ENCODE results near the gene FAM135A. TPM values are rescaled to one million over a fixed set of nuclear protein-coding genes. Genes with fewer than 3 reads are reported as not detected.

Gene FAM135A
- total RNA-seq, 1 experiment from 2014 or later, result 11.2 TPM

GRCh38 chr6:70423189-70424134, 10.2 kb downstream of the FAM135A start:
- Histone ChIP-seq H3K27me3 (replicated peaks; ENCODE audit: insufficient read depth, low read depth, low read length, poor library complexity) (no peaks in the 10 kb centered on the region), H3K9me3 (ENCODE audit: low read depth, low read length, poor library complexity, severe bottlenecking) (no peaks in the 10 kb centered on the region), H3K36me3 (ENCODE audit: insufficient read depth, low read length, poor library complexity, severe bottlenecking) (no peaks in the 10 kb centered on the region), H3K4me3 (ENCODE audit: low read depth, low read length, poor library complexity, severe bottlenecking) (no peak overlapping the region), H3K4me1 (ENCODE audit: insufficient read depth, low read length, poor library complexity, severe bottlenecking) (no peaks in the 10 kb centered on the region), H3K27ac (ENCODE audit: low read depth, low read length, poor library complexity, severe bottlenecking) (no peak overlapping the region)
- intact Hi-C loops (cut with micrococcal nuclease; ENCODE audit: unreplicated experiment), result no loop called here
- no TSS peak for BruUV-seq (replicated peaks)
- ChIA-PET POLR2A (ENCODE audit: low non-redundant PET) (no interaction called here), CTCF (no interaction called here)
- no peak for DNase-seq (ENCODE audit: low spot score)
- TF ChIP-seq EZH2 (IDR thresholded peaks at IDR 0.05; ENCODE audit: borderline replicate concordance, low read depth, low read length, poor library complexity, severe bottlenecking) (no peak), CTCF (conservative IDR thresholded peaks at IDR 0.05; ENCODE audit: low read depth, low read length) (no peak)

GRCh38 chr6:70424291-70424690, 11.0 kb downstream of the FAM135A start:
- Histone ChIP-seq H3K9me3 (ENCODE audit: low read depth, low read length, poor library complexity, severe bottlenecking) (no peaks in the 10 kb centered on the region), H3K4me3 (ENCODE audit: low read depth, low read length, poor library complexity, severe bottlenecking) (no peak overlapping the region), H3K4me1 (ENCODE audit: insufficient read depth, low read length, poor library complexity, severe bottlenecking) (no peaks in the 10 kb centered on the region), H3K36me3 (ENCODE audit: insufficient read depth, low read length, poor library complexity, severe bottlenecking) (no peaks in the 10 kb centered on the region), H3K27ac (ENCODE audit: low read depth, low read length, poor library complexity, severe bottlenecking) (no peak overlapping the region), H3K27me3 (replicated peaks; ENCODE audit: insufficient read depth, low read depth, low read length, poor library complexity) (no peaks in the 10 kb centered on the region)
- DNase-seq (ENCODE audit: low spot score), result no peak
- TF ChIP-seq EZH2 (IDR thresholded peaks at IDR 0.05; ENCODE audit: borderline replicate concordance, low read depth, low read length, poor library complexity, severe bottlenecking), result no peak
- TF ChIP-seq CTCF (conservative IDR thresholded peaks at IDR 0.05; ENCODE audit: low read depth, low read length), result no peak
- no TSS peak for BruUV-seq (replicated peaks)
- ChIA-PET CTCF (no interaction called here), POLR2A (ENCODE audit: low non-redundant PET) (no interaction called here)
- intact Hi-C loops (cut with micrococcal nuclease; ENCODE audit: unreplicated experiment), result no loop called here

GRCh38 chr6:70436320-70436719, 23.0 kb downstream of the FAM135A start:
- peaks cover 3% of the 10 kb centered on the region for H3K36me3 ChIP-seq (ENCODE audit: insufficient read depth, low read length, poor library complexity, severe bottlenecking)
- intact Hi-C loops (cut with micrococcal nuclease; ENCODE audit: unreplicated experiment), result no loop called here
- no peaks in the 10 kb centered on the region for H3K27me3 ChIP-seq (replicated peaks; ENCODE audit: insufficient read depth, low read depth, low read length, poor library complexity)
- no peaks in the 10 kb centered on the region for H3K4me1 ChIP-seq (ENCODE audit: insufficient read depth, low read length, poor library complexity, severe bottlenecking)
- CTCF ChIA-PET, result no interaction called here
- no peak overlapping the region for H3K27ac ChIP-seq (ENCODE audit: low read depth, low read length, poor library complexity, severe bottlenecking)
- no peak for TF ChIP-seq CTCF (conservative IDR thresholded peaks at IDR 0.05; ENCODE audit: low read depth, low read length)
- no peak for TF ChIP-seq EZH2 (IDR thresholded peaks at IDR 0.05; ENCODE audit: borderline replicate concordance, low read depth, low read length, poor library complexity, severe bottlenecking)
- POLR2A ChIA-PET (ENCODE audit: low non-redundant PET), result no interaction called here
- H3K4me3 ChIP-seq (ENCODE audit: low read depth, low read length, poor library complexity, severe bottlenecking), result no peak overlapping the region
- H3K9me3 ChIP-seq (ENCODE audit: low read depth, low read length, poor library complexity, severe bottlenecking), result no peaks in the 10 kb centered on the region
- no peak for DNase-seq (ENCODE audit: low spot score)
- BruUV-seq (replicated peaks), result no TSS peak
